HG02571 (cell line): ENCODE data around the gene VN1R2.
"Not testable (repeated sequence)": the region's sequence is repeated elsewhere in the genome, so short reads cannot be mapped to it uniquely, and the experiment has no call there.

ENCODE experiments used
- ATAC-seq: cut with Tn5 transposase; IDR thresholded peaks from one replicate; pipeline ENCODE4 v1.9.1; 2021; ENCODE audit warnings: mild to moderate bottlenecking, moderate library complexity; ENCODE audit not compliant: unreplicated experiment

Gene VN1R2

GRCh38 chr19:53257715-53258342, at the start of gene VN1R2:
Gene VN1R2, plus strand, starts transcription at chr19:53258292. Its CDS starts 84 bp downstream, at chr19:53258376.
- ATAC-seq: not testable (repeated sequence)

- ATAC-seq: not testable (repeated sequence)
Measured at GRCh38 chr19:53211554-53211953, 46.5 kb upstream of the VN1R2 start.

- no peak for ATAC-seq
Measured at GRCh38 chr19:53212703-53213320, 45.3 kb upstream of the VN1R2 start.

- ATAC-seq: not testable (repeated sequence)
Measured at GRCh38 chr19:53222716-53223115, 35.4 kb upstream of the VN1R2 start.

GRCh38 chr19:53224606-53225005, 33.5 kb upstream of the VN1R2 start:
- ATAC-seq: no peak

GRCh38 chr19:53237114-53237777, 20.8 kb upstream of the VN1R2 start:
- ATAC-seq: no peak

GRCh38 chr19:53246498-53246897, 11.6 kb upstream of the VN1R2 start:
- no peak for ATAC-seq

GRCh38 chr19:53254411-53255341, 3.4 kb upstream of the VN1R2 start, which contains the start of gene ZNF677:
Gene ZNF677, minus strand, starts transcription at chr19:53254873. Its CDS starts 3,323 bp downstream, at chr19:53251550.
- no peak for ATAC-seq

- not testable (repeated sequence) for ATAC-seq
Measured at GRCh38 chr19:53267623-53268022, 9.5 kb downstream of the VN1R2 start, which contains the start of gene VN1R4. Gene VN1R4, minus strand, starts transcription at chr19:53267723. Its CDS starts 58 bp downstream, at chr19:53267665.

GRCh38 chr19:53269861-53270260, 11.8 kb downstream of the VN1R2 start:
- ATAC-seq: not testable (repeated sequence)

- ATAC-seq: no peak
Measured at GRCh38 chr19:53272044-53272443, 14.0 kb downstream of the VN1R2 start.

GRCh38 chr19:53275480-53275879, 17.4 kb downstream of the VN1R2 start:
- no peak for ATAC-seq

GRCh38 chr19:53281947-53282346, 23.9 kb downstream of the VN1R2 start:
- not testable (repeated sequence) for ATAC-seq

- ATAC-seq: no peak
Measured at GRCh38 chr19:53285087-53285486, 27.0 kb downstream of the VN1R2 start.

GRCh38 chr19:53290758-53291549, 32.9 kb downstream of the VN1R2 start:
- ATAC-seq: no peak

- ATAC-seq: no peak
Measured at GRCh38 chr19:53294786-53295441, 36.8 kb downstream of the VN1R2 start.

GRCh38 chr19:53301341-53301740, 43.2 kb downstream of the VN1R2 start:
- not testable (repeated sequence) for ATAC-seq

GRCh38 chr19:53308339-53308811, 50.3 kb downstream of the VN1R2 start:
- no peak for ATAC-seq
